NCI-H2029 treated with DMSO at 0.1 percent for 48 hours (cell line): ENCODE results near the gene KIRREL3.
A peak's percentile ranks its signal among the peaks of the same experiment; 100 is the strongest.

Experiments
- DNase-seq: peaks from one replicate; lab custom pipeline; 2025; lab: John Stamatoyannopoulos, UW

Gene KIRREL3

DNA sequence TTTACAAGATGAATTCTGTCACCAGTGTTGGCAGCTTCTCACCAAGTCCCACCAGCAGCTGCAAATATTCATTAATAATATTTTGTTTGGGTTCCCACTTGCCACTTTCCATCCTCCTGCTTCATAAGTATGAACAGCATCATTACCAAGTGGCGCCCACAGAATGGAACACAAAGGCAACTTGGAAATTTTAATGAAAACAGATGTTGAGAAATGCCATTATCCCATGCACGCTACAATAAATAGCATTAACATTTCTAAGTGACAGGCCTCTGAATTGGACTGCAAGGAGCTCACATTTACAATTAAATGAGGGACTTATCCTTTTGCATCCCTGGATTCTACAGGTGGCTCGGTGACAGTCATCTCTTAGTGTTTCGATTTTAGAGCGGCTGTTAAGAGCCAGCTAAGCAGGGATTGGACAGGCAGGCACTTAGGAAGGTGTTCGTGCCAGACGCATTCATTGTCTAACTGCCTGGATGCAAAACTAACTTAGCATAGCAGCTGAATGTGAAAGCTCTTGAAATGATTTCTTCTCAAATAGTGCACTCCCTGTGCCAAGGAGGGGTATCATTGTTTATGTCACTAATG lies 170.3 kb downstream of the KIRREL3 start:
- peak; percentile 90 for DNase-seq

- no peak for DNase-seq
Measured at GRCh38 chr11:126829716-126830115, 170.9 kb downstream of the KIRREL3 start.

- DNase-seq: peak; percentile 92
Measured at GRCh38 chr11:126824035-126824607, 176.4 kb downstream of the KIRREL3 start.

- DNase-seq: no peak
Measured at GRCh38 chr11:126823274-126823673, 177.3 kb downstream of the KIRREL3 start.

GRCh38 chr11:126821827-126822226 lies 178.7 kb downstream of the KIRREL3 start:
- DNase-seq: no peak

DNA sequence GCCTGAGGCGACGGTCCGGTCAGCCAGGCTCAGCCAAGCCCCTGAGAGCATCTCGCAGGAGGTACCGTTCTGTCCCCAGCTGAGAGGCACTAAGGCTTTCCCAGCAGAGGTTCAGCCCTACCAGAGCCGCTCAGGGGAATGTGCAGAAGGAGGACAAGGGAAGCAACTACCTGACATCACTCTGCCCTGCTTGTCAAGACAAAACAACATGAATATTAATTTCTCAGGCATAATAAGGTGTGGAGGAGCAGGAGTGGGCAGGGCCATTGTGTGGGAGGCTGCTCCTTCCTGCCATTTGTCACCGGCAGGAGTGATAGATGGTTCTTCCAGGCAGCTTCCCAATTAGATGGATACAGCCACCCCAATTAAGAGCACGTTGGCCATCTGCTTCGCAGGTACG lies 181.4 kb downstream of the KIRREL3 start:
- DNase-seq: no peak

DNA sequence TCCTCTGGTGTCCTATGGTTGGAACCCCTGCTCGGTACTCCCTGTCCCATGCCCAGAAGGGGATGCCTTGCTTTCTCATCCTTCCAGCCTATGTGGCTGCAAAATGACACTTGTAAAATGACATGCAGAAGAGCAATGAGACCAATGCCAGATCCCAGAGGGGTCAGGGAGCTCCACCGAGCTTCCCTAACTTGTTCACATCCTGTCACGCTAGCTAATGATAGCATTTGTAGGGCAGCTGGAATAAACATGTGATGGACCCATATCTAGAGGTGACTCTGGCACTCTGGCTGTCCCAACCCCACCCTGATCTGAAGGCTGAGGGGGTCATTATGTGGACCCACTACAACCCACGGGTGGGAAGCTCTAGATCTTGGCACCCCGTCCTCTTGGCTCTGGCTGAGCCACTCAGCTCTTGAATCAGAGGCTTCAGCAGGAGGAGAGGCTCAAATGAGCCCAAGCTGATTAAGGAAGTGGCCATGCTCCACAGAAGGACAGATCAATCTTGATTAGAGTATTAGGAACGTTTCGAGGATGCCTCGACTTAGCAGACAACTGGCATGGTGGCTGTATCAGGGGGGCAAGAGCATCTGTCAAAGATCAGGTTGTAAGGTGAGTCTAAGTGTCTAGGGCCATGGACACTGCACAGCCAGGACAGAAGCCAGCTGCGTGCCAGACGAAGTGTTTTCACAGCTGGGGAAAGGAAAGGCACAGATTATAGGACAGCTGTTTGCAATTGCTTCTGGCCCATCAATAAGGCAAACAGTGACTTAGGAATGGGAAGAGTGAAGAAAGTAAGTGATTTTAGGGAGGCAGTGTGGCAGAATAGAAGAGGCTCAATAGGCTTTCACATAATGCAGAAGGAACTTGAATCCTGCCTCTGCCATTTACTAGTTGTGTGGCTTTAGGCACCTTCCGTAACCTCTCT lies 182.8 kb downstream of the KIRREL3 start:
- no peak for DNase-seq

DNA sequence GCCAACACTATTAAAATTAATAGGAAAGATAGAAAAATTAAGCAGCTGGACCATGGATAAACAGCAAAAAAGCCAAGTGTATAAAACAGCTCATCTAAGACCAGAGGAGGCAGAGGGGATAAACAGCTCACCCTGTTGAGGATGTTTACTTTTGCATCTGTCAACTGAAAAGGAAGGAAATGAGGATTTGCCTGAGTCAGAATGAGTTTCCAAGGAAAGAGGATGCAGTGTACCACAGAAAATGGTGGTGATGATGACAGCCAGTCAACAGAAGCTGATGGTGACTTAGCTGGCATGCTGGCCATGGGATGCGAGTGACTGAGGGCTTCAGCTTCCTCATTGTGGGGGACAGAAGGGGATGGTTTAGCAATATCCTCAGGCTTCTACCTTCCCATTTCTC lies 183.5 kb downstream of the KIRREL3 start:
- DNase-seq: no peak

- peak; percentile 23 for DNase-seq
Measured at GRCh38 chr11:126816645-126817044, 183.9 kb downstream of the KIRREL3 start.

DNA sequence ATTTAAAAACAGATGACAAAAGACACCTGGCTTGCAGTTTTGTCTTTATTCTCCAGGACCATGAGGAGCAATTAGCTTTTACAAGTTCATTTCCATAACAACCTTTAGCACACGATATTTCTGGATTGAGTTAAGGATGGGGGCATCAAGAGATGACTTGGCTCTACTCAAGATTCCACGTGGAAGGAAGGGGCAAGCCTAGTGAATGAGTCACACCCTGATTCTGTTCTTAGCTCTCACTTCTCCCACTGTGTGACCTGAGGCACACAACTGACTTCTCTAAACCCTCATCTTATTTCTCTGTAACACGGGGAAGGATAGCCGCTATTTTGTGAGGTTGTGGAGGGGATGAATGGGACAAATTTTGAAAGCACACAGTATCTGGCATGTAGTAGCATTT lies 185.5 kb downstream of the KIRREL3 start:
- no peak for DNase-seq

GRCh38 chr11:126810776-126811175 lies 189.8 kb downstream of the KIRREL3 start:
- no peak for DNase-seq

- no peak for DNase-seq
Measured at GRCh38 chr11:126809514-126810289, 190.9 kb downstream of the KIRREL3 start.

- DNase-seq: no peak
Measured at GRCh38 chr11:126808836-126809235, 191.7 kb downstream of the KIRREL3 start.

GRCh38 chr11:126808296-126808695 lies 192.3 kb downstream of the KIRREL3 start:
- DNase-seq: no peak

- no peak for DNase-seq
Measured at GRCh38 chr11:126805870-126806269, 194.7 kb downstream of the KIRREL3 start.

DNA sequence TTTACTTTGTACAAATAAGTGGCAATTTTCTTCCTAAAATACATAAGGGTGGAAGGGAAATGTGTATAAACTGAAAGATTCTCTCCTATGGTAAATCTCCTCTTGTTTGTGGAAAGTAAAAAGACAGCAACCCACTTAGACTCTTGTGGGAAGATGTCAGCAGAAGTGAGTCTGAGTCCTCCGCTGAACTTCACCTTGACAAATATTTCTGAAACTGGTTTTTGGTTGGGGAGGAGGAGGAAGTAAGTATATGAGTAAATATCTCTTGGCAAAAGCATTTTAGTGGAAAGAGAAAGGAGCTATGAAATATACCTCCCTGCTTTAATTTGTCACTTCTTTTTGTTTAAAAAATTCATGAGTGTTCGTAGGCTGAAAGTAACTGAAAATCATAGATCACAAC lies 196.2 kb downstream of the KIRREL3 start:
- no peak for DNase-seq

DNA sequence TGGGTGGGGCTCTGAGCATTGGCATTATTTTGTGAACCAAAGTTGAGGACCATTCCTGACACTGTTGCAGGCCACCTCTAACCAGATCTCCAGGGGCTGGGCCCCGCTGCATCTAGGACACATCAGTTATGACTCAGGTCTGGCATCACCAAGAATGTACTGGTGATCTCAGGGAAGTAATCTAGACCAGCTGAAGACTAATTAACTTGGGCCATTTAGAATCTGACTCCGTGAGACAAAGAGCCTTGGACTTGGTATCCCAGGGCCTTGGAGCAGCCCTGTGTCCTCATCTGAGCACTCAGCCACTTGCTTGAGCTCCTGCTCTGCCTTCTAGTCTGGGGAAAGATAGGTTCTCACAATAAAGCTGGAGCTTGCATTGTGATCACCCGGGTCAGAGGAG lies 200.6 kb downstream of the KIRREL3 start:
- no peak for DNase-seq

GRCh38 chr11:126797457-126798169 lies 203.0 kb downstream of the KIRREL3 start:
- DNase-seq: no peak

DNA sequence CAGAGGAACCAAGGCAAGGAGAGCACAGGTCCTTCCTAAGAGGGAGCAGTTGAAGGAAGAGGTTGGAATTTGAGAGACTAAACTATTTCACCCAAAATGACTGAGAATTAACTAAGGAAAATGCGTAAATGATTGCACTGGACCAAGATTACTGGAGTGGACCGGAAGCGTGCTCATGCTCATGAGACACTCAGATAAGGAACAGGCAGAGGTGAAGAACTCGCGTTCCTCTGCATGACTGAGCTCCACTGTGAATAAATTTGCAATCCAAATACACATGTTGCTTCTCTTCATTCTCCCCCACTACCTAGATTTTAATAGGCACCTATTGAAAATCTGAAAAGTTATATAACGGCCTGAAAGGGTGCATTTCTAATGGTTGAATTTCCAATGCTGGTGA lies 207.0 kb downstream of the KIRREL3 start:
- DNase-seq: no peak

DNA sequence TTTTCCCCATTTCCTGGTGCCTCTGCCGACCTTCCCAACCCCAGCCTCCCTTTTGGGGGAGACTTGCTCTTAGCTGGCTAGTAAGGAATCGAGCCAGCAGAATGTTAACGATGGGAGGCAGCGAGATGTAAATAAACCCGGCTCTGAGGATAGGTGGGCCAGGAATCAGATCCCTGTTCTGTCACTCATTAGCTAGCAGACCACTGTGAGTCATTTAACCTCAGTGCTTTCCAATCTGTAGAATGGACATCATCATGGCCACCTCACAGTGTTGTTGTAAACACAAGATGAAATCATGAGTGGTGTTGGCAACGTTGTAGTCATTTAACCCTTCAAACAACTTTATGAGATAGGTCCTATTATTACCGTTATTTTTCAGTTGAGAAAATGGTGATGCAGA lies 208.6 kb downstream of the KIRREL3 start:
- DNase-seq: no peak

DNA sequence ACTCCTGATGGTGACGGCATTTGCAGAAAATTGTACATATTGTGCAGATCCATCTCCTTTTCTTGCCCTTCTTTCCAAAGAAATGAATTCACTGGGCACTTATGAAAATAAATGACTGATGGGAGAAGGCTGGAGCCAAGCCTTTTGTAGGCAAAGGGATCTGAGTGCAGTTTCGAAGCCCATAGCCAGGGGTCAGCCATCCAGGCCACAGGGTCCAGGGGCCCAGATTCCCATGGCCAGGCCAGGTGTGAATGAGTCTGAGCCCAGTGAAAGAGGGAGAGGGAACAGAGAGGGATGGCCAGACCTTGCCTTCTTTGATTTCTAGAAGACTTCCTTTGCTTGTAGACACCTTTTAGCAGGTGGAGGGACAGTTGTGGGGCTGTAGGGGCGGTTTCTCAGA lies 209.1 kb downstream of the KIRREL3 start:
- no peak for DNase-seq
